Mesenchymal stem cell (in vitro differentiated cells and primary cell): ENCODE results near the gene ZNF652.

Source experiments
- DNase-seq: peaks from one replicate; pipeline ENCODE4 v3.0.0-alpha.2; 2013
- H2AFZ ChIP-seq: one replicate; pipeline ENCODE4 v1.6.1; 2013; ENCODE audit warnings: low read depth, mild to moderate bottlenecking, control low read depth, inconsistent platforms, low read length, moderate library complexity
- H2AK5ac ChIP-seq: 2 replicates; pipeline ENCODE4 v1.6.1; 2013; ENCODE audit warnings: low read length, moderate library complexity, mild to moderate bottlenecking, inconsistent platforms; ENCODE audit not compliant: severe bottlenecking
- H2BK120ac ChIP-seq: one replicate; pipeline ENCODE4 v1.6.1; 2013; ENCODE audit warnings: low read depth, mild to moderate bottlenecking, inconsistent platforms, low read length, moderate library complexity
- H2BK12ac ChIP-seq, 2 experiments: one replicate each; pipeline ENCODE4 v1.6.1; 2013; ENCODE audit warnings: inconsistent platforms in 2 of 2, low read length in 2 of 2, mild to moderate bottlenecking in 2 of 2, moderate library complexity in 2 of 2, control low read depth in 1 of 2
- H2BK15ac ChIP-seq: one replicate; pipeline ENCODE4 v1.6.1; 2013; ENCODE audit warnings: mild to moderate bottlenecking, low read depth, inconsistent platforms; ENCODE audit not compliant: poor library complexity, severe bottlenecking
- H2BK5ac ChIP-seq: 2 replicates; pipeline ENCODE4 v1.6.1; 2013; ENCODE audit warnings: low read depth, mild to moderate bottlenecking, low read length, control low read depth, inconsistent platforms; ENCODE audit not compliant: poor library complexity, severe bottlenecking
- H3K14ac ChIP-seq, 2 experiments: one replicate each; pipeline ENCODE4 v1.6.1; 2013; ENCODE audit warnings: inconsistent platforms in 2 of 2, low read length in 2 of 2, control low read depth in 1 of 2, mild to moderate bottlenecking in 1 of 2, moderate library complexity in 1 of 2
- H3K18ac ChIP-seq, 2 experiments: one replicate each; pipeline ENCODE4 v1.6.1; 2013; ENCODE audit warnings: inconsistent platforms in 2 of 2, low read length in 2 of 2, control low read depth in 1 of 2, low read depth in 1 of 2, mild to moderate bottlenecking in 1 of 2
- H3K23ac ChIP-seq, 2 experiments: one replicate each; pipeline ENCODE4 v1.6.1; 2013; ENCODE audit warnings: inconsistent platforms in 2 of 2, low read length in 2 of 2, mild to moderate bottlenecking in 2 of 2, moderate library complexity in 2 of 2, control low read depth in 1 of 2
- H3K27ac ChIP-seq: 2 replicates; pipeline ENCODE4 v1.5.1; 2013; ENCODE audit warnings: mild to moderate bottlenecking, moderate library complexity, low read length, control low read depth, inconsistent platforms; ENCODE audit not compliant: poor library complexity, severe bottlenecking
- H3K27me3 ChIP-seq, 2 experiments: 2 replicates each; pipeline versions ENCODE4 v1.6.1 to v1.7.0; 2013; ENCODE audit warnings: low read length in 2 of 2, mild to moderate bottlenecking in 2 of 2, moderate library complexity in 2 of 2, control low read depth in 1 of 2, inconsistent platforms in 1 of 2; ENCODE audit not compliant: control insufficient read depth in 1 of 2, insufficient read depth in 1 of 2
- H3K36me3 ChIP-seq, 2 experiments: 2 replicates each; pipeline versions ENCODE4 v1.6.1 to v1.7.0; 2013; ENCODE audit warnings: low read length in 2 of 2, control low read depth in 1 of 2, inconsistent platforms in 1 of 2, low read depth in 1 of 2, mild to moderate bottlenecking in 1 of 2; ENCODE audit not compliant: insufficient read depth in 2 of 2, control insufficient read depth in 1 of 2
- H3K4ac ChIP-seq, 2 experiments: one replicate each; pipeline ENCODE4 v1.6.1; 2013; ENCODE audit warnings: inconsistent platforms in 2 of 2, low read length in 2 of 2, mild to moderate bottlenecking in 2 of 2, moderate library complexity in 2 of 2, control low read depth in 1 of 2, low read depth in 1 of 2
- H3K4me1 ChIP-seq: 2 replicates; pipeline ENCODE4 v1.6.1; 2013; ENCODE audit warnings: low read depth, low read length, control low read depth; ENCODE audit not compliant: control insufficient read depth, insufficient read depth
- H3K4me2 ChIP-seq: 2 replicates; pipeline ENCODE4 v1.6.1; 2013; ENCODE audit warnings: low read length, mild to moderate bottlenecking, inconsistent platforms; ENCODE audit not compliant: poor library complexity, severe bottlenecking
- H3K4me3 ChIP-seq, 2 experiments: 2 replicates each; pipeline versions ENCODE4 v1.5.1 to v1.7.0; 2013; ENCODE audit warnings: low read length in 2 of 2, mild to moderate bottlenecking in 2 of 2, control low read depth in 1 of 2, low read depth in 1 of 2; ENCODE audit not compliant: insufficient read depth in 1 of 2
- H3K79me1 ChIP-seq: replicated peaks from 2 replicates; pipeline ENCODE4 v1.6.1; 2013; ENCODE audit warnings: mild to moderate bottlenecking, control low read depth, low read length, inconsistent platforms; ENCODE audit not compliant: poor library complexity, severe bottlenecking
- H3K9ac ChIP-seq: 2 replicates; pipeline ENCODE4 v1.7.0; 2013; ENCODE audit warnings: mild to moderate bottlenecking, low read length, moderate library complexity
- H3K9me3 ChIP-seq: 2 replicates; pipeline ENCODE4 v1.7.0; 2013; ENCODE audit warnings: mild to moderate bottlenecking, low read length; ENCODE audit not compliant: control insufficient read depth
- H4K8ac ChIP-seq: one replicate; pipeline ENCODE4 v1.6.1; 2013; ENCODE audit warnings: inconsistent platforms, mild to moderate bottlenecking, low read length, moderate library complexity
- H4K91ac ChIP-seq: one replicate; pipeline ENCODE4 v1.6.1; 2013; ENCODE audit warnings: mild to moderate bottlenecking, low read length, inconsistent platforms
- WGBS: methylation state at CpG from one replicate; pipeline ENCODE4 v1.1.7; 2013; ENCODE audit warnings: mixed read lengths; 5-methylcytosine and 5-hydroxymethylcytosine counted together

The ZNF652 gene

GRCh38 chr17:49359990-49360795 is 1.9 kb downstream of the ZNF652 start:
- peak overlapping the region; percentile 34 to 90 for H3K4me3 ChIP-seq
- H3K18ac ChIP-seq, result peak overlapping the region; percentile 8 to 82
- H4K8ac ChIP-seq, result no peak overlapping the region
- peak overlapping the region; percentile 90 for H3K9ac ChIP-seq
- no peak overlapping the region for H3K4ac ChIP-seq
- H2BK15ac ChIP-seq, result no peak overlapping the region
- no peak overlapping the region for H2AK5ac ChIP-seq
- H3K27me3 ChIP-seq, result no peaks in the 10 kb centered on the region
- peak overlapping the region in 1 of 2 experiments; percentile 97 for H3K14ac ChIP-seq
- no peak overlapping the region for H3K27ac ChIP-seq
- DNase-seq, result peak; percentile 41
- peak overlapping the region; percentile 94 for H3K4me2 ChIP-seq
- no peaks in the 10 kb centered on the region for H3K9me3 ChIP-seq
- peaks cover 6% of the 10 kb centered on the region for H3K79me1 ChIP-seq
- H4K91ac ChIP-seq, result no peak overlapping the region
- H3K36me3 ChIP-seq, result no peaks in the 10 kb centered on the region
- H2BK120ac ChIP-seq, result no peak overlapping the region
- H2BK5ac ChIP-seq, result no peak overlapping the region
- 48% methylated on average over 6 of the region's 8 CpGs for WGBS
- no peak overlapping the region for H2AFZ ChIP-seq
- peak overlapping the region in 1 of 2 experiments; percentile 48 for H2BK12ac ChIP-seq
- peak overlapping the region in 1 of 2 experiments; percentile 83 for H3K23ac ChIP-seq
- peaks cover 11% of the 10 kb centered on the region for H3K4me1 ChIP-seq

DNA sequence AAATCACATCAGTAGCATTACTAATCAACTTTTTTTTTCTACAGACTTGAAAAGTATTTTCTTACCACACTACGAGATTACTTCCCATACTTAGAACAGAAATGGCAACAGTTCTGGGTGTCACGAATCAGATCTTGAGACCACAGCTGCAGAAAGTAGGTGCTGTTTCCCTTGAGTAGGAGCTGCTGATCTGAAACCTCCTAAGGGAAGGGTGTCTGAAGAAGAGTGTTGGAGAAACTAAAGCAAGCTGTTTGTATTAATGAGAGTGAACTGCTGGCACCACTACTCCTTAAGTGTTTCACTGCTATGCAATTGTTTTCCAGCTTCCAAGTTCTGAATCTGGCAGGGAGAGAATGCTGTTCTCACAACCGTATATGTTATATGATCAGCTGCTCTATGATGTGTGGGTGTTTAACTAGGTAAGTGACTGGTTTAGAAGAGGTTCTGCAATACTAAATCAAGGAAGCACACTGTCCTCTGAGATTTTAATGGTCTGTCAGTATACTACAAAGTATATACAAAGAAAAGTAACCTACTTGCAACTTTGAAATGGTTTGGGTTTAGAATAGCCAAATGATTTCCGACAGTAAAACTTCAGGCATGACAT is 3.3 kb downstream of the ZNF652 start:
- peak overlapping the region in 1 of 2 experiments; percentile 10 for H3K4me3 ChIP-seq
- no peaks in the 10 kb centered on the region for H3K27me3 ChIP-seq
- no peak overlapping the region for H3K4ac ChIP-seq
- H3K9me3 ChIP-seq, result no peaks in the 10 kb centered on the region
- H3K18ac ChIP-seq, result no peak overlapping the region
- no peak overlapping the region for H4K8ac ChIP-seq
- H3K23ac ChIP-seq, result no peak overlapping the region
- no peak overlapping the region for H3K4me2 ChIP-seq
- H2BK15ac ChIP-seq, result no peak overlapping the region
- H2AFZ ChIP-seq, result no peak overlapping the region
- peak overlapping the region; percentile 28 for H3K9ac ChIP-seq
- no peak overlapping the region for H3K14ac ChIP-seq
- no peak overlapping the region for H3K27ac ChIP-seq
- H3K36me3 ChIP-seq, result no peaks in the 10 kb centered on the region
- H3K79me1 ChIP-seq, result peaks cover 6% of the 10 kb centered on the region
- DNase-seq, result peak; percentile 7
- H4K91ac ChIP-seq, result no peak overlapping the region
- H2BK12ac ChIP-seq, result no peak overlapping the region
- 72% methylated on average over 4 of the region's 4 CpGs for WGBS
- no peak overlapping the region for H2BK120ac ChIP-seq
- H2BK5ac ChIP-seq, result no peak overlapping the region
- H2AK5ac ChIP-seq, result no peak overlapping the region
- H3K4me1 ChIP-seq, result peaks cover 11% of the 10 kb centered on the region

DNA sequence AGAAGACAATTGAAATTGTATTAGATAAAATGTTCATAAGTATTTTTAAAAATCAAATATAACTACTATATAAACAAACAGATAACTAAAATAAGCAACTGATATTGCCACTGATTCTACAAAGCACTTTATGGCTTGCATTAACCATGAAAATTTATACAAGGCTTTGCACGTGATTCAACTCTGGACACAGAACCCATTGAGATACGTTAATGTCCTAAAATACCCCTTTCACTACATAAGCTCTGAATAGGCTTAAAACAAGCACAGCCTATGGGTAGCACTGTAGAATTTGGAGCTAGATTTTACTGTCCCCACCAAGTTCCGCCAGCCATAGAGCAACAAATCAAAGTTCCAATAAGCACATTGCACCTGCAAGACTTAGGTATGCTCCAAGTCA is 4.5 kb downstream of the ZNF652 start:
- H4K91ac ChIP-seq, result no peak overlapping the region
- no peak overlapping the region for H2AK5ac ChIP-seq
- H3K4me1 ChIP-seq, result peaks cover 6% of the 10 kb centered on the region
- H3K18ac ChIP-seq, result no peak overlapping the region
- H4K8ac ChIP-seq, result no peak overlapping the region
- no peak overlapping the region for H3K23ac ChIP-seq
- H2BK5ac ChIP-seq, result no peak overlapping the region
- H3K79me1 ChIP-seq, result peaks cover 6% of the 10 kb centered on the region
- no peak overlapping the region for H2BK12ac ChIP-seq
- no peaks in the 10 kb centered on the region for H3K36me3 ChIP-seq
- no peaks in the 10 kb centered on the region for H3K27me3 ChIP-seq
- no peak overlapping the region for H2BK15ac ChIP-seq
- H2BK120ac ChIP-seq, result no peak overlapping the region
- no peak overlapping the region for H3K14ac ChIP-seq
- no peak for DNase-seq
- H3K4me2 ChIP-seq, result no peak overlapping the region
- H3K9me3 ChIP-seq, result no peaks in the 10 kb centered on the region
- H3K4me3 ChIP-seq, result no peak overlapping the region
- H3K27ac ChIP-seq, result no peak overlapping the region
- WGBS, result 91% methylated on average over 3 of the region's 3 CpGs
- H3K4ac ChIP-seq, result no peak overlapping the region
- H3K9ac ChIP-seq, result no peak overlapping the region
- no peak overlapping the region for H2AFZ ChIP-seq

DNA sequence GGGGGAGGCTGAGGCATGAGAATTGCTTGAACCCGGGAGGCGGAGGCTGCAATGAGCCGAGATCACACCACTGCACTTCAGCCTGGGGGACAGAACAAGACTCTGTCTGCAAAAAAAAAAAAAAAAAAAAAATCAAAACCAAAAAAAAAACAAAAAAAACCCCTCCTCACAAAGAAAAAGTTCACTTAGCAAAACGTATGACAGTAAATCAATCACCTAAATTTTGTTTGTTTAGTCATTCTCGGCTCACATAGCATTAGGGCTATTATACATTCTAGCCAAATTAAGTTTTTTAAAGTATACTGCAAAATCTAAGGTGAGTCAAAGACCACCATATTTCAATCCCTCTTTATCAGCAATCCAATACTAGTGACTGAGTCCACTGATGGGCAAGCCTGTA is 5.7 kb downstream of the ZNF652 start:
- peaks cover 10% of the 10 kb centered on the region for H3K79me1 ChIP-seq
- no peak overlapping the region for H3K4me2 ChIP-seq
- H2BK120ac ChIP-seq, result no peak overlapping the region
- no peak overlapping the region for H2AFZ ChIP-seq
- H3K14ac ChIP-seq, result no peak overlapping the region
- H2BK12ac ChIP-seq, result no peak overlapping the region
- no peak overlapping the region for H4K8ac ChIP-seq
- H3K9ac ChIP-seq, result no peak overlapping the region
- no peak overlapping the region for H3K23ac ChIP-seq
- DNase-seq, result no peak
- H4K91ac ChIP-seq, result no peak overlapping the region
- peaks cover 5% of the 10 kb centered on the region for H3K4me1 ChIP-seq
- no peak overlapping the region for H3K4ac ChIP-seq
- H3K4me3 ChIP-seq, result no peak overlapping the region
- H3K27me3 ChIP-seq, result no peaks in the 10 kb centered on the region
- H2BK5ac ChIP-seq, result no peak overlapping the region
- H2AK5ac ChIP-seq, result no peak overlapping the region
- WGBS, result 95% methylated on average over 5 of the region's 5 CpGs
- no peak overlapping the region for H3K18ac ChIP-seq
- H2BK15ac ChIP-seq, result no peak overlapping the region
- no peaks in the 10 kb centered on the region for H3K9me3 ChIP-seq
- H3K27ac ChIP-seq, result no peak overlapping the region
- no peaks in the 10 kb centered on the region for H3K36me3 ChIP-seq
